Upper lobe of left lung (tissue), 4 donors: Measurements from ENCODE around the gene SIX5.
A peak's percentile ranks its signal among the peaks of the same experiment; 100 is the strongest.

ENCODE experiments used
- CTCF ChIP-seq, 6 experiments: fragments of 450-650 bp in 4 of 6; fragments of 200-600 bp in 2 of 6; sonication (generic) in 2 of 6; IDR thresholded peaks; one replicate each; pipeline ENCODE4 v1.5.1; 2016 to 2019; ENCODE audit warnings: antibody characterized with exemption in 6 of 6
- POLR2A ChIP-seq, 4 donors: fragments of 450-650 bp; IDR thresholded peaks; one replicate each; pipeline ENCODE4 v1.5.1; 2016 to 2017; ENCODE audit warnings: antibody characterized with exemption in 4 of 4, mild to moderate bottlenecking in 2 of 4
- POLR2AphosphoS5 ChIP-seq, 2 donors: sonication (generic); formaldehyde crosslinking; IDR thresholded peaks; one replicate each; pipeline ENCODE4 v1.5.1; 2017; ENCODE audit warnings: antibody characterized with exemption in 2 of 2

GRCh38 chr19:45782820-45783785 lies 14.1 kb upstream of the SIX5 start:
- TF ChIP-seq POLR2A (IDR thresholded peaks at IDR 0.05) = no peak
- no peak for TF ChIP-seq CTCF (IDR thresholded peaks at IDR 0.05)
- peak; percentile 13 to 25 for TF ChIP-seq POLR2AphosphoS5 (IDR thresholded peaks at IDR 0.05)
